ENCODE data around the gene TEAD4. TPM values are rescaled to one million over a fixed set of nuclear protein-coding genes. Genes with fewer than 3 reads are reported as not detected.
A peak's percentile ranks its signal among the peaks of the same experiment; 100 is the strongest.

The TEAD4 gene
- 32.0 and 38.7 TPM in 2 replicates for polyA plus RNA-seq (2014; cell fraction: cytosol; rRNA removed)
- 18.9 and 26.2 TPM in 2 replicates for polyA plus RNA-seq (2014; cell fraction: nucleus; rRNA removed)

- peak; percentile 75 for DNase-seq (ENCODE audit: low spot score)
Measured at GRCh38 chr12:2959192-2959504, at the start of gene TEAD4. Gene TEAD4 (plus strand): TSS chr12:2959397.

GRCh38 chr12:2912216-2912575 is 47.0 kb upstream of the TEAD4 start:
- no peak for DNase-seq (ENCODE audit: low spot score)

GRCh38 chr12:2919249-2919648 is 39.9 kb upstream of the TEAD4 start:
- no peak for DNase-seq (ENCODE audit: low spot score)

- no peak for DNase-seq (ENCODE audit: low spot score)
Measured at GRCh38 chr12:2922329-2922728, 36.9 kb upstream of the TEAD4 start.

- DNase-seq (ENCODE audit: low spot score), result no peak
Measured at GRCh38 chr12:2923057-2923456, 36.1 kb upstream of the TEAD4 start.

- no peak for DNase-seq (ENCODE audit: low spot score)
Measured at GRCh38 chr12:2924019-2924418, 35.2 kb upstream of the TEAD4 start.

GRCh38 chr12:2925322-2925995 is 33.7 kb upstream of the TEAD4 start:
- DNase-seq (ENCODE audit: low spot score), result no peak

- no peak for DNase-seq (ENCODE audit: low spot score)
Measured at GRCh38 chr12:2930865-2931264, 28.3 kb upstream of the TEAD4 start.

GRCh38 chr12:2933586-2933985 is 25.6 kb upstream of the TEAD4 start:
- DNase-seq (ENCODE audit: low spot score), result no peak

GRCh38 chr12:2934371-2934770 is 24.8 kb upstream of the TEAD4 start:
- no peak for DNase-seq (ENCODE audit: low spot score)

- no peak for DNase-seq (ENCODE audit: low spot score)
Measured at GRCh38 chr12:2936301-2936700, 22.9 kb upstream of the TEAD4 start.

GRCh38 chr12:2937500-2937899 is 21.7 kb upstream of the TEAD4 start:
- DNase-seq (ENCODE audit: low spot score), result no peak

GRCh38 chr12:2939191-2939590 is 20.0 kb upstream of the TEAD4 start:
- no peak for DNase-seq (ENCODE audit: low spot score)

GRCh38 chr12:2940564-2940963 is 18.6 kb upstream of the TEAD4 start:
- DNase-seq (ENCODE audit: low spot score), result no peak

GRCh38 chr12:2941524-2941923 is 17.7 kb upstream of the TEAD4 start:
- DNase-seq (ENCODE audit: low spot score), result no peak

- no peak for DNase-seq (ENCODE audit: low spot score)
Measured at GRCh38 chr12:2944401-2945047, 14.7 kb upstream of the TEAD4 start.

GRCh38 chr12:2949411-2949810 is 9.8 kb upstream of the TEAD4 start:
- no peak for DNase-seq (ENCODE audit: low spot score)

GRCh38 chr12:2955888-2956287 is 3.3 kb upstream of the TEAD4 start:
- DNase-seq (ENCODE audit: low spot score), result no peak

- peak; percentile 42 for DNase-seq (ENCODE audit: low spot score)
Measured at GRCh38 chr12:2957816-2958431, 1.3 kb upstream of the TEAD4 start.

- DNase-seq (ENCODE audit: low spot score), result peak; percentile 77
Measured at GRCh38 chr12:2958432-2959191, 585 bp upstream of the TEAD4 start.

- DNase-seq (ENCODE audit: low spot score), result peak; percentile 68
Measured at GRCh38 chr12:2959505-2960389, 550 bp downstream of the TEAD4 start.
